ENCODE data around the gene BACH2. TPM values are rescaled to one million over a fixed set of nuclear protein-coding genes. Genes with fewer than 3 reads are reported as not detected.

Gene BACH2
- polyA plus RNA-seq, 3 donors = 10.4 to 12.9 (median 11.2) TPM

DNA sequence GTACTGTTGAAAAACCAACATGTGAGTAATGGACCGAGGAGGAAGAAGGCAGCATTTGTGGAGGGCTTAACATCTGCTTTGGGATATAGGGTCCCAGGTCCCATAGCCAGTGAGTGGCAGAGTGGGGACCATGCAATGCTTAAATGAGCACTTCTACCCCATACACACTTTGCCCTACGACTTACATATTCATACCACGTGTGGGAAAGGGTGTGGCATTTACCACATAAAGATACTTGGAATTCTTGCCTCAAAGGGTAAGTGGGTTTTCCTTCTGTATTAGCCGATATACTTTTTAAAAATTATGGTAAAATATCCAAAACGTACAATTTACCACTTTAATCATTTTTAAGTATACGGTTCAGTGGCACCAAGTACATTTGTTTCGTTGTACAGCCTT is 199.3 kb downstream of the BACH2 start:
- no peak for DNase-seq (ENCODE audit: extremely low read depth in 1 of 11, low read depth in 9 of 11, low spot score in 4 of 11)

DNA sequence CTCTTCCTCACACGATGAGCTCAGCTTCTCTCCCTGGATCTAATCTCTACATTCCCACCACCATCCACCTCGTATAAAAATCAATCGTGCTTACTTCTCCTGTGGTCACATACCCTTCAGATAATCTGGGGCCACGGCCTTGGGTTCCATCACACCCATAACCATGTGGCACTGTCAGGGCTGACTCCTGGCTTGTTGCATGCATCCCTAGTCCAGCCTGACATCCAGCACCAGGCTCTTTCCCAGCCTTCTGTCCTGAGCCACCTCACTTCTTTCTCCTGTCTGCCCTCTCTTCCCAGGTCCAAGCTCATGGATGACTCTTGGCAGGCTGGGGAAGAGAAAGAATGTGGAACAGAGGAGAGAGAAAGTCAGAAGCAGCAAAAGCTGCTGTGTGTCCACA is 199.8 kb downstream of the BACH2 start:
- no peak for DNase-seq (ENCODE audit: extremely low read depth in 1 of 11, low read depth in 9 of 11, low spot score in 4 of 11)

DNA sequence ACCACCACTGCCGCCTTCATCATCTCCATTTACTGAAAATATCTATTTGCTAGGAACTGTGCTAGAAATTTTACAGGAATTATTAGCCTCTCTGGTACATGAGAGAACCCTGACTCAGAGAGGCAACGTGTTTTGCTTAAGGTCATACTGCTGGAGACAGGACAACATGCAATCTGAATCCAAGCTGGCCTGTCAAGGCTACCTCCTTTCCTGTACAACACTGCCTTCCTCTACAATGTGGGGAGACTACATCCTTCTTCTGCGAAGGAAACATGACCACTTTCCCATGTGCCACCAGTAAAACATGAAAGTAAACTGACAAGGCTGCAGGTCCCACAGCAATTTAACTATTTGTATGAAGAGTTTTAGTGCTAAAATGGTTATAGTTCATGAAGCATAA is 200.9 kb downstream of the BACH2 start:
- no peak for DNase-seq (ENCODE audit: extremely low read depth in 1 of 11, low read depth in 9 of 11, low spot score in 4 of 11)

DNA sequence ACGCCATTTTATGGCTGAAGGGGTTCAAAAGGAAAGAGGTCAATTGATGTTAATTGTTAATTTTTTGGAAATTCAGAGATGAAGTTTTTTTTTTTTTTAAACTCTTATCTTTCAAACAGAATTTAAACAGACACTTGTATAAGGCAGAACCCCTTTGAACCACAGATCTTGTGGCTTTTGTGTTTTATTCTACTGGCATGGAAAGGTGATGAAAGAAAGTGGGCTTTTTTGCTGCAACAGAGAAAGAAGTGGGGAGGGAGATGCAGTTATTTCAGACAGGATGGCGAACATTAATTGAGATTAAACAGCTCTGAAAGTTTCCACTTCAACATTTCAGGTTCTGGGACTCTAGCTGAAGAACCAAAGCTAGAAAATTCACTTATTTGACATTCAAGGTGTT is 201.5 kb downstream of the BACH2 start:
- no peak for DNase-seq (ENCODE audit: extremely low read depth in 1 of 11, low read depth in 9 of 11, low spot score in 4 of 11)

DNA sequence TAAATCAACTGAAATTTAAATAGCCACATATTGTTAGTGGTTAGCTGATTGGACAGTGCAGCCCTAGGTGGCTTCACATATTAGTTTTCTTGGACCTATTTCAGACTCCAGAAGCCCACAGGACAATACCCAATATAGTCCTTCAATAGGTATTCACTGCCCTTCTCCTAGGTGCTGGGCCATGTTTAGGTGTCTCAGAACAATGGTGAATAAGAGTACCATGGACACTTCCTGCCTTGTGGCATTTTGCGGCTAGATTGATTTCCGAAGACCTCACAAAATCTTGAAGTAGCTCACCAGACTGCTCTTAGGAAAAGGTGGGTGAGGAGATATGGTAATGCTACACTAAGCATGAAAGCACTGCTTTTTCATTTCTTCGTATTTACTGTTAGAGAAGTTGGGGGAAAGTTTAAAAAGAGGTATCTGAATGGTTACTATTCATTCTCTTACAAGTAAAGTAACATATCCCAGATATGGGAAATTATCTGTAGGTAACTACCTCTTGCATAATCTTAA is 203.0 kb downstream of the BACH2 start:
- no peak for DNase-seq (ENCODE audit: extremely low read depth in 1 of 11, low read depth in 9 of 11, low spot score in 4 of 11)

DNA sequence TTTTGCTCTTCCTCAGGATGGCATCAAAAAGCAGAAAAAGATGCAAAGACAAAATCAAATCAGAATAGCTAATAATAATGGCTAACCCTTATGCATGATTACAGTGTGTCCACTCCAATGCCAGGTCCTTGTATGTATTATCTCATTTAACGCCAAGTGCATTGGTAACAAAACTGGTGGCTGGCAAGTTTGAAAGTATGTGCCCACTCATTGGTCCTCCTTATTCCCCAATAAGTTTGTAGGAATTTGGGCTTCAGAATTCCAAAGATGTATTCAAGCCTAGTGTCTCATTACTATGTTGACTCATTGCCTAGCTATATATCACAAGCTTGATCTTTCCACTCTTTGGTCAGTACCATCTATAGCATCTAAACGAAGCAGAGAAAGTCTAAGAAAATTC is 205.8 kb downstream of the BACH2 start:
- no peak for DNase-seq (ENCODE audit: extremely low read depth in 1 of 11, low read depth in 9 of 11, low spot score in 4 of 11)

DNA sequence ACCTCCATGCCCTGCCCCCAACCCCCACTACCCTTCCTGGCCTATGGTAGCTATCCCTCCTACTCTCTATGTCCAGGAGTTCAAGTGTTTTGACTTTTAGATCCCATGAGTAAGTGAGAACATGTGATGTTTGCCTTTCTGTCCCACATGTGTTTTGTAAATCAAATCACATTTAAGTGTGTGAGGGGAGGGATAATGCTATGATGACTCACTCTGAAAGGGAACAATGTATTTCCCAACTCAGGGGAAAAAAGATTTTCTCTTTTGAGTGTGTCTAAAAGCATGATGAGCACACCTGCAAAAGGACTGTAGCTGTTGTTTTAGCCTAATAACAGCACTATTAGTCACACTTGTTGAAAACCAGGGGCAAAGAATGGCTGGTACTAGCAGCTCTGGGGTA is 208.6 kb downstream of the BACH2 start:
- no peak for DNase-seq (ENCODE audit: extremely low read depth in 1 of 11, low read depth in 9 of 11, low spot score in 4 of 11)

DNA sequence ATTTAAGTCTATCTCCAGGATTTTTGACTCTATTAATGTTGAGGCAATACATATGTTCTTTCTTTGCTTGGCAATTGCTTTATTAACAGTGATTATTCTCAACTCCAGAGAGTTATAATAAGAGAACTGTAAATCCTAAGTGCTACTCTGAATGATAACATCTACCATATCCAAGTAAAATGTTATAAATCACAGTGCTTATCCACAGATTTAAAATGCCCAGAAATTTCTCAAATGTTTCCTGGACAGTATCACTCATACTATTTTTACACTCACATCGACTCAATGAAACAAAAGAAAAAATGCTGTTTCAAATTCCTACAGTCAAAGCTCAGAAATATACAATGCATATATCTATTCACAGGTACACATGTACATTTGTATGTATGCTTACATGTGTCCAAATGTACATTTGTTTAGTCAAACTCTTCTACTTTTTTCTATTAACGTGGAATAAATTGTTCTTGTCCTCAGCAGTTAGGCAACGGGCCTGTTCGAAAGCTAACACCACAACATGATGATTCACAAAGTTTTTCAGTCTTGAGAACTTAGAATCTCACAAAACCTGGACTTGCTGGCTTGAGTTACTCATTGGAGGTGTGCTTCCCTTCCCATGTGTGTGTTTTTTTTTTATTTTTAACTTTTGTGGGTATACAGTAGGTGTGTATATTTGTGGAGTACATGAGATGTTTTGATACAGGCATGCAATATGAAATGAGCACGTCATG is 209.4 kb downstream of the BACH2 start:
- no peak for DNase-seq (ENCODE audit: extremely low read depth in 1 of 11, low read depth in 9 of 11, low spot score in 4 of 11)

DNA sequence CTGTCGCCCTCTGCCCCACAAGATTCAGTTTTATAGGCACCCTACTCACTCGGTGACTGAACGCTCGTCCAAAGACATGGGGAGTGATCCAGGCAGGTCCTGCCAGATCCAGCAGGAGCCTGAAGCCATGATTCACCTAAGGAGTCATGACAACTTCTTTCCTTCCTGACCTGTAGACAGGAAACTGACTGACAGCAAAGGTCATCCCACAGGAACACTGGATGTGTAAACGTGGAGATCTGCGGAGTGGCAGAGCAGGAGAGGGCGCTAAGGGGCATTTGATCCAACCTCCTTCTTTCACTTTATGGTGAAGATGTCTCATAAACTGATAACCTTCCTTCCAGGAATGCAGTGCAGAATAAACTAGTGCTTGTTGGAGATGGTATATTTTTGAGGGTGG is 210.1 kb downstream of the BACH2 start:
- no peak for DNase-seq (ENCODE audit: extremely low read depth in 1 of 11, low read depth in 9 of 11, low spot score in 4 of 11)

DNA sequence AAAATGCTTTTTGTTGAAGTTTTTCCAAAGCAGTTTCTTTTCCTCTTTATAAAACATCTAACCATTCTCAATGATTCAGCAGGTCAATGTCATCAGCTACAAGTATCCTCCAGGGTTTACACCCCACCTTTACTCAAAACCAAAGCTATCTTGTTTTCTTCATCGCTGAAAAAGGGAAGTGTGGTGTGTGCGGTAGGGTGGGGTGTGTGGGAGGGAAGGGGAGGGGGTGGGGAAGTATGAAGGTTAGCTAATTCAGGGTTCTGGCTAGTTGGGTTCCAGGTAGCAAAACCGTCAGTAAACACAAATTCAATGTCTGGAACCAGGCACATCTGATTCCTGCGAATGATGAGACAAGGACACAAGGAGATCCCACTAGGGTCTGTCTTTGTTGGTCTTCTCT is 212.8 kb downstream of the BACH2 start:
- no peak for DNase-seq (ENCODE audit: extremely low read depth in 1 of 11, low read depth in 9 of 11, low spot score in 4 of 11)

DNA sequence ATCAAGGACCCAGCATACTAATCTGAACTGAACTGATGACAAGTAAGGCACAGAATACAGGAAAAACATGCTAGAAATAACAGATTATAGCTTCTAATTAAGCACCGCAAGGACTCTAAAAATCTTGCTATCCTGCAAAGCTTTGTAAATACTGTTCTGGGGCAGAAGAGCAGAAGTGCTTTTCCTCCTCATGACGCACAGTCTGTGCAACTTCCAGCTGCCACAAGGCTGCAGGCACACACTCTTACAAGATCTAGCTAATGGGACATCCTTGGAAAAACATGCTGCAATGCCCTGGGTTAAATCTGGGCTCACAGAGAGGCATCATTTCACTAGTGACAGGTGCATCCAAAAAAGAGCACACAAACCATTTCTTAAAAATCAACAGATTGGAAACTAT is 213.8 kb downstream of the BACH2 start:
- no peak for DNase-seq (ENCODE audit: extremely low read depth in 1 of 11, low read depth in 9 of 11, low spot score in 4 of 11)

DNA sequence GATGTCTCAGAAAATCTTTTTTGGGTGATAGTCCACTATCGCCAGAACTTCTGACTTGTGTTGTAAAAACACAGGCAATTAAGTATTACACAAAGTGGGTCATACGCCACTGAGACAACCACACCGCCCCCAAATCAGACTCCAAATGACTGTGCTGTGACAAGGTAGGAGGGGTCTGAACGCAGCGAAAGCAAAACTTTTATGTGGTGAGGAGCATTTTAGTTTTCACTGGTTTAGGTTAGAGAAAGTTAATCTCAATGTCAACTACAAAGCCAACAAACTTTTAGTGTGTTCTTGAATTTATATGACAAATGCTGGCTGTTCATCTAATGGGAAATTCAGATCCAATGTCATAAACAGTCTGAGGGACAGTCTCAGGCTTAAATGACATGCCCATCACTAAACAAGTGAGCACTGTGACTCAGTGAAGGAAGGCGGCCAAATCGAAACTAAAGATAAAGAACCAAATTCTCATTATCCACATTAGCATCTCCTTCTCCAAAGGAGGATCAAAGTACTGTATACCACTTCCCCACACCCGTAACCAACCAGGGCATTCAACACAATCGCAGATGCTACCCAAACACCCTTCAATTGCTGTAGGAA is 215.7 kb downstream of the BACH2 start:
- no peak for DNase-seq (ENCODE audit: extremely low read depth in 1 of 11, low read depth in 9 of 11, low spot score in 4 of 11)

DNA sequence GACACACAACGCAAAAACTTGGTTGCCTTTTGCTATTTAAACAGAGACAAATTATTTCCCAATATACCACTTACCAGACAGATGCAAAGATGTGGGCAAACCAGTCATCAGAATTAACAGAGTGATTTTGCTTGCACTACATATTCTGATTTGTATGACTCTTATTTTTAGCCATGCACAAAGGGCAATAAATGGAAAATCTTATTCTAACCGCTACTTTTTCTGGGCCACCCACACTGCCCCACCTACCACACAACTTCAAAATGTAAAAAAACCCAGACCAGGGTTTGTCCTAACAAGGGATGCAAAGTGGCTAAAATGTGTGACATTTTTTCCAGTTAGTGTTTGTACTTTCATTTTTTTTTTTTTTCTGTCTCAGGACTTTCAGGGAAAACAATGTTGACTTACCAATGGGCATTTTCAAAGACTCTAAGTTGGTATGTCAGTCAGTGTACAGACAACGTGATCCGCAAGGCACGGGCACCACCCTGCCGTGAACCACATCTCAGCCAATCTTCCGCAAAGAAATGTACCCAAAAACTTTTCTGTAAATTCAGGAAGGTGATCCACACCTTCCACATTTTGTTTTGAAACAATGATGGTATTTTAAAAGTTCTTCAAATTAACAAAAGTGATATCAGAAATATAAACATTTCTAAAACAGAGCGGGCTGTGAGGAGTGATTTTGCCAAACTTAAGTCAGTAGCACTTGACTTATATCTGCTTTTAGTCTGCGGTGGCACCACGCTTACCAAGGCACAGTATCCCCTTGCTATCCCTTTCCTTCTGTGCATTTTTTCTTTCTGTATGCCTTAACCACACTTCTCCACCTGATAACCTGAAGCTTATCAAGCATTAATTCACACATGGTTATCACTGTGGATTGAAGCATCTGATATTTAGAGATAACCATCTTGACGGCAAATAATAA is 216.8 kb downstream of the BACH2 start:
- DNase-seq (ENCODE audit: extremely low read depth in 1 of 11, low read depth in 9 of 11, low spot score in 4 of 11) = no peak

DNA sequence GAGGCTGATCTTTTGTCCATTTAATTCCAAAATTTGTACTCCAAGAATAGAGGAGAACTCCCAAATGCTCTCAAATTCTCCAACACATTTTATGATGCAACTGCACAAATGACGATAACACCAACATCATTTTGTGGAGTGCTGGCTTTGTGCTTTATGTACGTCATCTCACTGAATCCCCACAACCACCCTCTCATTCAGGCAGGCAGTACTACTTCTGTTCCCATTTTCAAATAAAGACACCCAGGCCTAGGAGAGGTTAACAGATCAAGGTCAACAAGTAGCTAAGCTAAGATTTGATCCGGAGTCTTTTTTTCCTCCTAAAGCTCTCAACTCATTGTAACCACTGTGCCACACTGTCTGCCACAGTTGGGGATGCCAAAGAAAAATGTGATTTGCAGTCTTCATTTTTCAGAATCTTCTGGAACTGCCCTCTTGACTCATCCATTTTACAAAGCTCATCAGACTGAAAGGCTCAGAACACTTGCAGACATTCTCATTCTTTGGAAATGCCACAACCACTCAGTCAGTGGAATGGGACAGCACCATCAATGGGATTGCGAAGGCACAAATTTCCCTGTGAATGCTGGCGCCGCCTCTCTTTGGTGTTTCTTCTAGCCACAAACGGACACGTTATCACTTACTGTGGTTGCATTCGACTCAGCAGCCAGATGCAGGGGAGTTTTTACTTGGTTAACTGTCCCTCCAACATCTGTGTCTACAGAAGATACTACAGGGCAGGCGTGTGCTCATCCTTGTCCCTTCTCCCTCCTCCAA is 217.9 kb downstream of the BACH2 start:
- DNase-seq (ENCODE audit: extremely low read depth in 1 of 11, low read depth in 9 of 11, low spot score in 4 of 11) = no peak

DNA sequence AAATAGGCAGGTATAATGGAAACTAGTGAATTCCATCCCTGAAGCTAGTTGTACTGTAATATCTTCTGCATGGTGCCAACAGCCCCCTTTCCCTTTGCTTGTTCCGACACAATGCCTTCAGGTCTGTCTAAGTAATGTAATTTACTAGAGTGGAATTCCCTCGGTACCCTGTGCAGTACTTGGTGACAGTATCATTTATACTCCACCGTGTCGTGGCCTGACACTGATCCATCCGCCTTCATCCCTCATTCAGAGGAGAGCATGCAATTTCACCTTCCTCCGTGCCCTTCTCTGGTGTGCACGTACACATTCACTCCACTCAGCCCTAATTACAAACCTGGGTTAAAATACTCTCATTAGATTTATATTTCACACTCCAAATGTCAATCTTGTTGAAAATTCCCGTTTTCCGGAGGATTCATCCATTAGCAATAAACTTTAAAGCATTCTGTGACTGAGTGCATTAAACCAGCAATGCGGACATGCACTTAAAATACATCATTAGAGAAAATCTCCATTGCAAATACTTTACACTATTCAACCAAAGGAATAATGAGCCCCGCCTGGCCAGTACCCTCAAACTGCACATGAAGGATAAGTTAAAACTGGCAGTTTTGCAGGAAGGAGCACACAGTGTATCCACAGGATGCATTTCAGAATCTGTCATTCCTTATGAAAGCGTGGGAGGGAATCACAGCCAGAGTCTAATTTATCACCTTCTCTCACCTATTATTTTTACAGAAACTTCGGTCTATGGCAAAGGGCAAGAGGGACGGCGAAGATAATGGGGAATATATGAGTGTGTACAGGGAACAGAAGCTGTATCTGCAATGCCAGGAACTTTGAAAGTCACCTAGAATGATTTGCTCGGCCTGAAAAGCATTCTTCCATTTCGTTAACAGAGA is 219.9 kb downstream of the BACH2 start:
- DNase-seq (ENCODE audit: extremely low read depth in 1 of 11, low read depth in 9 of 11, low spot score in 4 of 11) = peak in 1 of 11 donors; percentile 15

DNA sequence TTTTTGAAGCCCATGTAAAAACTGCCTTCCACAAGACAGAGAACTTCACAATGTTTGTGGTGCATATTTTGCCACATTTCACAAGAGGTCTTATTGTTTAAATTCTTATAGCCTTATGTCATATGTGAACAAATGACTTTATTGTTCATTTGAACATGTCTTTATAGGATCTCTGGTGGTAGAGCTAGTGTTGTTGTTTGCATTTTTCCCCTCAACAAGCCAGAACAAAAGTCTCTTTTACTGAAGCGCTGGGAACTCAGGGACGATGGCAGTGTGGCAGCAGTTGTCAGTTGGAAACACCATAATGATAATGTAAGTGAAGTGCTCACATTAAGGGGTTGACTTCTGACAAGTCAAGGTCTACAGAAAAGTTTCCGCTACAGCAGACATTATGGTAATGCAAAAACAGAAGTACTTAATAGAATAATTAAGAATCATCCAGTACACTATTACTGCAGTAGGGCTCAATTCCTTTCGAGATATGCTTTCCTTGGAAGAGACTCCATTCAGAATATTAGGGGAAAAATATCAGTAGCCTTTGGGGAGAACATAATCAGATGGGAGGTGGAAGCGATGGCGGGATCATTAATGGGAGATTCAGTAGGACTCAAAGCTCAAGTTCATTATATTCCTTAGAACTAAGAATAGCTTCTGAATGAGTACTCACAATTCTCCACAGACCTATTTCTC is 222.3 kb downstream of the BACH2 start:
- DNase-seq (ENCODE audit: extremely low read depth in 1 of 11, low read depth in 9 of 11, low spot score in 4 of 11) = no peak

DNA sequence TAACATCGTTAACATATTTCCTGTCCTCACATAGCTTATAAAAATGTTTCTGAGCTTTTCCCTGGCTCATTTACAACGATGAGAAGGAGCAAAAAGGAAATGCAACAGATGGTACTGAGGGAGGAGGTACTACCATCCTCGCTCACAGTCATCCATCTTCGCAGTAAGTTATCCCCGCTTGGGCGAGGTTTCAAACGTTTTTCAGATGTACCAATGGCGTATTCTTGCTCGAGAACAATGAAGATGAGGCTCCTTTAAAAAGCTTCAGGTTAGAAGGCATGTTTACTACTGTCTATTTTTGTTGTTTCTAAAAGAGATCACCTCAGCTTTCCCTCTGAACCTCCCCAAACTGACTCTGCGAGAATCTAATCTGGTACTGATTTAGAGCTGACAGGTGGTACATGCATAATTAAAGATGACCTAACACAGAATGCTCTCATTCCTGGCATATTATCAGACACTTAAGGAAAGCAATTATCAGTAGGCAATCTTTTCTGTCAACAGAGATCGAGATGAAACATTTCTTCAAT is 223.6 kb downstream of the BACH2 start:
- no peak for DNase-seq (ENCODE audit: extremely low read depth in 1 of 11, low read depth in 9 of 11, low spot score in 4 of 11)
